Liver (tissue), 2 donors: Measurements from ENCODE around the gene PARD6B.

Experiments used
- CTCF ChIP-seq: fragments of 150-350 bp; IDR thresholded peaks from 2 replicates; pipeline ENCODE4 v1.5.1; 2017; ENCODE audit warnings: improper control_type of control experiment, low read depth, low read length; ENCODE audit not compliant: missing input control
- ZBTB33 ChIP-seq: IDR thresholded peaks from 2 replicates; pipeline ENCODE4 v1.6.1; 2016; ENCODE audit warnings: antibody characterized with exemption
- TF ChIP-seq, protein P1 (sequence below): IDR thresholded peaks from 2 replicates; pipeline ENCODE4 v1.6.1; 2016; ENCODE audit warnings: antibody characterized with exemption
- donor health status: healthy.

DNA sequence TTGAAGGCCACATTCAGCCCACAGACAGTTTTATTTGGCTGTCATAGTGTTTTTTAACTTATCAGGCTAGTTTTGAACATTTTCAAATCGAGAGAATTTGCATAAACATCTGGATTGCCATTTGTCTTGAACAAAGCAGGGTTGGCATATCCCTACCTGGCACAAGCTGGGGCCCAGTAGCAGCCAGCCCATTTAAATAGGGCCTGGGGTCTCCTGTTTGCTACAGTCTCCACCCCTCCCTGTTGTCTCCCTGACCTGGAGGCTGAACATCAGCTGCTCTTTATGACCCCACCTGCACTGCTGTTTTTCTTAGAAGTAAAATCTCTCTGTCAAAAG, 73.9 kb downstream of the PARD6B start:
- TF ChIP-seq CTCF, result no peak
- TF ChIP-seq ZBTB33, result no peak
- TF ChIP-seq, protein P1, sequence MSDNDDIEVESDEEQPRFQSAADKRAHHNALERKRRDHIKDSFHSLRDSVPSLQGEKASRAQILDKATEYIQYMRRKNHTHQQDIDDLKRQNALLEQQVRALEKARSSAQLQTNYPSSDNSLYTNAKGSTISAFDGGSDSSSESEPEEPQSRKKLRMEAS, result no peak
